ENCODE data around the gene NRXN3.
"Not testable (repeated sequence)": the region's sequence is repeated elsewhere in the genome, so short reads cannot be mapped to it uniquely, and the experiment has no call there.

Gene NRXN3

GRCh38 chr14:79764323-79764722, 1594.2 kb downstream of the NRXN3 start:
- no peaks in the 10 kb centered on the region for H3K27me3 ChIP-seq (ENCODE audit: insufficient read depth, low read length)
- H3K9me3 ChIP-seq (ENCODE audit: insufficient read depth, low read depth, low read length) = peaks cover 13% of the 10 kb centered on the region
- 83% methylated on average over 3 of the region's 3 CpGs for WGBS
- no peak overlapping the region for H3K9ac ChIP-seq (ENCODE audit: low read depth, low read length)
- no peaks in the 10 kb centered on the region for H3K36me3 ChIP-seq (ENCODE audit: insufficient read depth, low read length)
- H3K27ac ChIP-seq (ENCODE audit: low read depth, low read length) = no peak overlapping the region
- H3K4me3 ChIP-seq (ENCODE audit: low read length) = no peak overlapping the region
- no peaks in the 10 kb centered on the region for H3K4me1 ChIP-seq (ENCODE audit: insufficient read depth, low read length)

- H3K9me3 ChIP-seq (ENCODE audit: insufficient read depth, low read depth, low read length) = peaks cover 13% of the 10 kb centered on the region
- WGBS = 98% methylated on average over 2 of the region's 2 CpGs
- H3K27ac ChIP-seq (ENCODE audit: low read depth, low read length) = no peak overlapping the region
- no peaks in the 10 kb centered on the region for H3K27me3 ChIP-seq (ENCODE audit: insufficient read depth, low read length)
- H3K9ac ChIP-seq (ENCODE audit: low read depth, low read length) = no peak overlapping the region
- H3K4me3 ChIP-seq (ENCODE audit: low read length) = no peak overlapping the region
- no peaks in the 10 kb centered on the region for H3K4me1 ChIP-seq (ENCODE audit: insufficient read depth, low read length)
- H3K36me3 ChIP-seq (ENCODE audit: insufficient read depth, low read length) = no peaks in the 10 kb centered on the region
Observed at GRCh38 chr14:79766511-79766910, 1596.3 kb downstream of the NRXN3 start.

- H3K36me3 ChIP-seq (ENCODE audit: insufficient read depth, low read length) = no peaks in the 10 kb centered on the region
- no peak overlapping the region for H3K27ac ChIP-seq (ENCODE audit: low read depth, low read length)
- no peak overlapping the region for H3K9ac ChIP-seq (ENCODE audit: low read depth, low read length)
- no peak overlapping the region for H3K4me3 ChIP-seq (ENCODE audit: low read length)
- H3K9me3 ChIP-seq (ENCODE audit: insufficient read depth, low read depth, low read length) = peaks cover 13% of the 10 kb centered on the region
- WGBS = 88% methylated on average over 1 of the region's 1 CpG
- H3K4me1 ChIP-seq (ENCODE audit: insufficient read depth, low read length) = no peaks in the 10 kb centered on the region
- H3K27me3 ChIP-seq (ENCODE audit: insufficient read depth, low read length) = no peaks in the 10 kb centered on the region
Observed at GRCh38 chr14:79767251-79767650, 1597.1 kb downstream of the NRXN3 start.

GRCh38 chr14:79767721-79768120, 1597.5 kb downstream of the NRXN3 start:
- H3K27ac ChIP-seq (ENCODE audit: low read depth, low read length); H3K4me1 ChIP-seq (ENCODE audit: insufficient read depth, low read length); H3K27me3 ChIP-seq (ENCODE audit: insufficient read depth, low read length); H3K9ac ChIP-seq (ENCODE audit: low read depth, low read length); H3K36me3 ChIP-seq (ENCODE audit: insufficient read depth, low read length); H3K4me3 ChIP-seq (ENCODE audit: low read length): not testable (repeated sequence)
- peaks cover 13% of the 10 kb centered on the region for H3K9me3 ChIP-seq (ENCODE audit: insufficient read depth, low read depth, low read length)
- 96% methylated on average over 14 of the region's 14 CpGs for WGBS

- Histone ChIP-seq H3K9me3 (ENCODE audit: insufficient read depth, low read depth, low read length) (no peaks in the 10 kb centered on the region), H3K9ac (ENCODE audit: low read depth, low read length) (no peak overlapping the region), H3K4me1 (ENCODE audit: insufficient read depth, low read length) (0 out of 2 replicates have a peak, but pooled peaks cover 4% of the 10 kb centered on the region), H3K27ac (ENCODE audit: low read depth, low read length) (no peak overlapping the region), H3K36me3 (ENCODE audit: insufficient read depth, low read length) (no peaks in the 10 kb centered on the region), H3K27me3 (ENCODE audit: insufficient read depth, low read length) (no peaks in the 10 kb centered on the region), H3K4me3 (ENCODE audit: low read length) (no peak overlapping the region)
- 82% methylated on average over 1 of the region's 2 CpGs for WGBS
Observed at GRCh38 chr14:79781882-79782281, 1611.7 kb downstream of the NRXN3 start.

GRCh38 chr14:79783041-79783440, 1612.9 kb downstream of the NRXN3 start:
- 88% methylated on average over 4 of the region's 4 CpGs for WGBS
- H3K27ac ChIP-seq (ENCODE audit: low read depth, low read length) = no peak overlapping the region
- no peak overlapping the region for H3K4me3 ChIP-seq (ENCODE audit: low read length)
- no peaks in the 10 kb centered on the region for H3K27me3 ChIP-seq (ENCODE audit: insufficient read depth, low read length)
- H3K36me3 ChIP-seq (ENCODE audit: insufficient read depth, low read length) = no peaks in the 10 kb centered on the region
- 0 out of 2 replicates have a peak, but pooled peaks cover 4% of the 10 kb centered on the region for H3K4me1 ChIP-seq (ENCODE audit: insufficient read depth, low read length)
- H3K9ac ChIP-seq (ENCODE audit: low read depth, low read length) = no peak overlapping the region
- no peaks in the 10 kb centered on the region for H3K9me3 ChIP-seq (ENCODE audit: insufficient read depth, low read depth, low read length)

- H3K27me3 ChIP-seq (ENCODE audit: insufficient read depth, low read length) = no peaks in the 10 kb centered on the region
- H3K4me1 ChIP-seq (ENCODE audit: insufficient read depth, low read length) = 0 out of 2 replicates have a peak, but pooled peaks cover 4% of the 10 kb centered on the region
- H3K9ac ChIP-seq (ENCODE audit: low read depth, low read length) = no peak overlapping the region
- WGBS = no CpG with 5 or more reads among the region's 3 CpGs
- H3K36me3 ChIP-seq (ENCODE audit: insufficient read depth, low read length) = no peaks in the 10 kb centered on the region
- no peak overlapping the region for H3K27ac ChIP-seq (ENCODE audit: low read depth, low read length)
- H3K4me3 ChIP-seq (ENCODE audit: low read length) = no peak overlapping the region
- no peaks in the 10 kb centered on the region for H3K9me3 ChIP-seq (ENCODE audit: insufficient read depth, low read depth, low read length)
Observed at GRCh38 chr14:79786522-79786921, 1616.3 kb downstream of the NRXN3 start.

- WGBS = 100% methylated on average over 2 of the region's 2 CpGs
- H3K27ac ChIP-seq (ENCODE audit: low read depth, low read length) = no peak overlapping the region
Observed at GRCh38 chr14:79788346-79788745, 1618.2 kb downstream of the NRXN3 start.

GRCh38 chr14:79791055-79791732, 1621.0 kb downstream of the NRXN3 start:
- H3K36me3 ChIP-seq (ENCODE audit: insufficient read depth, low read length) = no peaks in the 10 kb centered on the region
- H3K9ac ChIP-seq (ENCODE audit: low read depth, low read length) = no peak overlapping the region

More at GRCh38 chr14:79788346-79788745, 1618.2 kb downstream of the NRXN3 start:
- Histone ChIP-seq H3K36me3 (ENCODE audit: insufficient read depth, low read length) (no peaks in the 10 kb centered on the region), H3K4me3 (ENCODE audit: low read length) (no peak overlapping the region), H3K4me1 (ENCODE audit: insufficient read depth, low read length) (0 out of 2 replicates have a peak, but pooled peaks cover 4% of the 10 kb centered on the region), H3K9ac (ENCODE audit: low read depth, low read length) (no peak overlapping the region), H3K9me3 (ENCODE audit: insufficient read depth, low read depth, low read length) (no peaks in the 10 kb centered on the region), H3K27me3 (ENCODE audit: insufficient read depth, low read length) (no peaks in the 10 kb centered on the region)

GRCh38 chr14:79802093-79802492, 1631.9 kb downstream of the NRXN3 start:
- no peaks in the 10 kb centered on the region for H3K36me3 ChIP-seq (ENCODE audit: insufficient read depth, low read length)
- no peaks in the 10 kb centered on the region for H3K9me3 ChIP-seq (ENCODE audit: insufficient read depth, low read depth, low read length)
- H3K27ac ChIP-seq (ENCODE audit: low read depth, low read length) = no peak overlapping the region
- H3K27me3 ChIP-seq (ENCODE audit: insufficient read depth, low read length) = no peaks in the 10 kb centered on the region
- H3K4me3 ChIP-seq (ENCODE audit: low read length) = no peak overlapping the region
- 83% methylated on average over 1 of the region's 1 CpG for WGBS
- H3K9ac ChIP-seq (ENCODE audit: low read depth, low read length) = no peak overlapping the region
- peaks cover 13% of the 10 kb centered on the region for H3K4me1 ChIP-seq (ENCODE audit: insufficient read depth, low read length)

More at GRCh38 chr14:79791055-79791732, 1621.0 kb downstream of the NRXN3 start:
- no peaks in the 10 kb centered on the region for H3K9me3 ChIP-seq (ENCODE audit: insufficient read depth, low read depth, low read length)
- WGBS = 94% methylated on average over 4 of the region's 5 CpGs
- H3K4me3 ChIP-seq (ENCODE audit: low read length) = no peak overlapping the region
- H3K4me1 ChIP-seq (ENCODE audit: insufficient read depth, low read length) = peaks cover 10% of the 10 kb centered on the region
- H3K27ac ChIP-seq (ENCODE audit: low read depth, low read length) = no peak overlapping the region
- no peaks in the 10 kb centered on the region for H3K27me3 ChIP-seq (ENCODE audit: insufficient read depth, low read length)

GRCh38 chr14:79805636-79806035, 1635.5 kb downstream of the NRXN3 start:
- WGBS = 100% methylated on average over 1 of the region's 1 CpG

More at GRCh38 chr14:79805636-79806035, 1635.5 kb downstream of the NRXN3 start:
- no peaks in the 10 kb centered on the region for H3K36me3 ChIP-seq (ENCODE audit: insufficient read depth, low read length)
- peaks cover 13% of the 10 kb centered on the region for H3K4me1 ChIP-seq (ENCODE audit: insufficient read depth, low read length)
- H3K27ac ChIP-seq (ENCODE audit: low read depth, low read length) = no peak overlapping the region
- no peak overlapping the region for H3K9ac ChIP-seq (ENCODE audit: low read depth, low read length)
- H3K9me3 ChIP-seq (ENCODE audit: insufficient read depth, low read depth, low read length) = no peaks in the 10 kb centered on the region
- H3K27me3 ChIP-seq (ENCODE audit: insufficient read depth, low read length) = no peaks in the 10 kb centered on the region
- H3K4me3 ChIP-seq (ENCODE audit: low read length) = no peak overlapping the region

Measured in HUES64 (cell line).